VCaP (cell line): ENCODE measurements around the gene ARHGAP1.

Experiments used
- H3K27ac ChIP-seq: fragments of 450-650 bp; 2 replicates; pipeline ENCODE4 v1.5.1; 2017
- TF ChIP-seq, protein P1 (sequence below): fragments of 450-650 bp; conservative IDR thresholded peaks from 2 replicates; pipeline ENCODE4 v1.5.1; 2017; ENCODE audit warnings: mild to moderate bottlenecking, moderate library complexity

ARHGAP1 gene

DNA sequence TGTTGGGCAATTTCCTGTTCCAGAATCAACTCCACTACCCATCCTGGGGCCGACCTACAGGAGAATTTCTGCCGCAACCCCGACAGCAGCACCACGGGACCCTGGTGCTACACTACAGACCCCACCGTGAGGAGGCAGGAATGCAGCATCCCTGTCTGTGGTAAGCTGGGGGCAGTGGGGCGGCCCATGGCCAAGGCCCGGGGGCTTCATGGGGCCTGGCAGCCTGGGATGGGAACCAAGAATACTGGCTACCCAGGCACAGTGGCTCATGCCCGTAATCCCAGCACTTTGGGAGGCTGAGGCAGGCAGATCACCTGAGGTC lies 22.9 kb upstream of the ARHGAP1 start:
- TF ChIP-seq, protein P1, sequence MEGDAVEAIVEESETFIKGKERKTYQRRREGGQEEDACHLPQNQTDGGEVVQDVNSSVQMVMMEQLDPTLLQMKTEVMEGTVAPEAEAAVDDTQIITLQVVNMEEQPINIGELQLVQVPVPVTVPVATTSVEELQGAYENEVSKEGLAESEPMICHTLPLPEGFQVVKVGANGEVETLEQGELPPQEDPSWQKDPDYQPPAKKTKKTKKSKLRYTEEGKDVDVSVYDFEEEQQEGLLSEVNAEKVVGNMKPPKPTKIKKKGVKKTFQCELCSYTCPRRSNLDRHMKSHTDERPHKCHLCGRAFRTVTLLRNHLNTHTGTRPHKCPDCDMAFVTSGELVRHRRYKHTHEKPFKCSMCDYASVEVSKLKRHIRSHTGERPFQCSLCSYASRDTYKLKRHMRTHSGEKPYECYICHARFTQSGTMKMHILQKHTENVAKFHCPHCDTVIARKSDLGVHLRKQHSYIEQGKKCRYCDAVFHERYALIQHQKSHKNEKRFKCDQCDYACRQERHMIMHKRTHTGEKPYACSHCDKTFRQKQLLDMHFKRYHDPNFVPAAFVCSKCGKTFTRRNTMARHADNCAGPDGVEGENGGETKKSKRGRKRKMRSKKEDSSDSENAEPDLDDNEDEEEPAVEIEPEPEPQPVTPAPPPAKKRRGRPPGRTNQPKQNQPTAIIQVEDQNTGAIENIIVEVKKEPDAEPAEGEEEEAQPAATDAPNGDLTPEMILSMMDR, result no peak

DNA sequence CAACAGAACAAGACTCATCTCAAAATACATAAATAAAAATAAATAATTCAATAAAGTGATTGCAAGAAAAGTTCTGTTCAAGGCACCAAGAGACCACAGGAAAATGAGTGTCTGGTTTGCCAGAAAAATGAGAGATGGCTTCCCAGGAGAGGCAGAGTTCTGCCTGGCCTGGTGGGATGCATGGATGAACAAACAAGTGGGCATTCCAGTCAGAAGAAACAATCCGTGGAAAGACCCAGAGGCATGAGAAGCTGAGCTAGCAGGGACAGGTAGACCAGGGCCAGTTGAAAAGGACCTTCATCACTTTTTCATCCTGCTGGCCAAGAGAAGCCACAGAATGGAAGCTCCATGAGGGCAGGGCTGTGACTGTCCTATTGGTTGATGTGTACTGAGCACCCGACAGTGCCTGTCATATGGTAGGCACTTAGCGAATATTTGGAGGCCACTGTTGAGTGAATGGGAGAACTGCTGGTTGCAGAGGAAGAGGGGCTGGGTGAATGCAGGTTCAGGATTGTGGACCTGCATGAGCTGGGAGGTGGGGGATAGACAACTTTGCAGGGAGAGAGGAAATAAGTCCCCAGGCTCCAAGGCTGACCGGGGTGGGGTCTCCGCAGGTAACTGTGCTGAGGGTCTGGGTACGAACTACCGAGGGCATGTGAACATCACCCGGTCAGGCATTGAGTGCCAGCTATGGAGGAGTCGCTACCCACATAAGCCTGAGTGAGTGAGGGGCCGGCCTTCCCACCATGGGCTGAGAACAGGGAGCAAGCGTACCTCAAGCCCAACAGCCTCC lies 22.3 kb upstream of the ARHGAP1 start:
- TF ChIP-seq, protein P1, result no peak
- no peak overlapping the region for H3K27ac ChIP-seq

More for the DNA sequence above, 22.9 kb upstream of the ARHGAP1 start:
- no peak overlapping the region for H3K27ac ChIP-seq

DNA sequence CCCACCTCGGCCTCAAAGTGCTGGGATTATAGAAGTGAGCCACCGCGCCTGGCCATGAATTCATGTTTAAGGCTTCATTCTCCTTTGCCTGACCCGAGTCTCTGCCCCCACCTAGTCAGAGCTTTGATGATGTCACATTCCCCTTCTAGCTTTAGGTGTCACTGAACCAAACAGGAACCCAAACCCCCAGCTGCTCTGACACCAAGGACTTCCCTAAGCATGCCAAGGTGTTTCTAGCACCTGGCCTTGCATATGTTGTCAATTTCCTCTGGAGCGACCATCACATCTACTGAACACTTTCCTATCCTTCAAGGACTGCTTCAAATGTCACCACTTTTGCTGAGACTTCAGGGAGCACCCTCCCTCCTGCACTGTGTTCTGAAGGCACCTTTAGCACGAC lies 20.9 kb upstream of the ARHGAP1 start:
- TF ChIP-seq, protein P1, result no peak
- no peak overlapping the region for H3K27ac ChIP-seq

DNA sequence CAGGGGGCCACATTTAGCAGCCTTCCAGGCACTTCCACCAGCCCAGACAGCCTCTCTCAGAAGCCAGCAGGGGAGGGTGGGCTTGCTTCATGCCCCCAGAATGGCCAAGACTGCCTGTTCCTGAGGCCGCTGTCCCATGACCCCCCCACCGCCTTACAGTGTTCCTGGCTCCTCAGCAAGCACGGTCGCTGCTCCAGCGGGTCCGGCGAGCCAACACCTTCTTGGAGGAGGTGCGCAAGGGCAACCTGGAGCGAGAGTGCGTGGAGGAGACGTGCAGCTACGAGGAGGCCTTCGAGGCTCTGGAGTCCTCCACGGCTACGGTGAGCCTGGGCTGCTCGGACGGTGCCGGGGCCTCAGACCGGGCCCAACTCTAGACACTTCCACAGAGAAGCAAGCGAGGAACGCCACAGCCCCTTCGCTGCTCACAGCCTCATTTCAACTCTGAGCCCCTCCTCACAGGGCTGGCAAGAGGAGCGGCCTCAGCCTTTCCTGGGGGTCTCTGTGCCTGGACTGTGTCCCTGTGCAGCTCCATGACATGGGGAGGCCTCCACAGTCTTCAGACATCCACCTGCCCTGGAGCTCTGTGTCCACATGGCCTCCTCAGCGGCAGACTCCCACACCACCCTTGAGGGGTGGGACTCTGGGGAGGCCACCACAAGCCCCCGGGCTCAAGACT lies 19.3 kb upstream of the ARHGAP1 start:
- H3K27ac ChIP-seq, result no peak overlapping the region; the same call in 1 of the 2 replicates
- TF ChIP-seq, protein P1, result no peak

DNA sequence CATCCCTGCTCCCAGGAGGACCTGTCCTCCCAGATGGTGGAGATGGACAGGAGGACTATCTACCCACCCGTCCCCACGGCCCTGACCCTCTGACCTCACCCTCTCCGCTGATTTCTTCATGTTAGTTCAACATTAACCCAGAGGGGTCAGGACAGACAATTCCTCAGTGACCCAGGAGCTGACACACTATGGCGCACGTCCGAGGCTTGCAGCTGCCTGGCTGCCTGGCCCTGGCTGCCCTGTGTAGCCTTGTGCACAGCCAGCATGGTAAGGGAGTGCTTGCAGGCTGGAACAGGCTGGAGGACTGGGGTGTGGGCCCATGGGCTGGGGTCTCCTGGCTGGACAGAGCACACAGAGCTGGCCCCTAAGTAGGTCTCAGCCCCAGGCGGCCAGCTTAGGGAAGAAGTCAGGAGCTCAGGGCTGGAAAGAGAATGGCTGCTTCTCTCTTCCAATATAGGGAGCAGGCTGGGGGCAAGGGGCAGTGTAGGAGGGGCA lies 18.7 kb upstream of the ARHGAP1 start, which contains the start of gene F2:
F2 (plus strand) TSS at position 166 of the 495 bp plus-strand sequence; CDS start at position 189, 23 bp downstream.
- TF ChIP-seq, protein P1, result no peak

DNA sequence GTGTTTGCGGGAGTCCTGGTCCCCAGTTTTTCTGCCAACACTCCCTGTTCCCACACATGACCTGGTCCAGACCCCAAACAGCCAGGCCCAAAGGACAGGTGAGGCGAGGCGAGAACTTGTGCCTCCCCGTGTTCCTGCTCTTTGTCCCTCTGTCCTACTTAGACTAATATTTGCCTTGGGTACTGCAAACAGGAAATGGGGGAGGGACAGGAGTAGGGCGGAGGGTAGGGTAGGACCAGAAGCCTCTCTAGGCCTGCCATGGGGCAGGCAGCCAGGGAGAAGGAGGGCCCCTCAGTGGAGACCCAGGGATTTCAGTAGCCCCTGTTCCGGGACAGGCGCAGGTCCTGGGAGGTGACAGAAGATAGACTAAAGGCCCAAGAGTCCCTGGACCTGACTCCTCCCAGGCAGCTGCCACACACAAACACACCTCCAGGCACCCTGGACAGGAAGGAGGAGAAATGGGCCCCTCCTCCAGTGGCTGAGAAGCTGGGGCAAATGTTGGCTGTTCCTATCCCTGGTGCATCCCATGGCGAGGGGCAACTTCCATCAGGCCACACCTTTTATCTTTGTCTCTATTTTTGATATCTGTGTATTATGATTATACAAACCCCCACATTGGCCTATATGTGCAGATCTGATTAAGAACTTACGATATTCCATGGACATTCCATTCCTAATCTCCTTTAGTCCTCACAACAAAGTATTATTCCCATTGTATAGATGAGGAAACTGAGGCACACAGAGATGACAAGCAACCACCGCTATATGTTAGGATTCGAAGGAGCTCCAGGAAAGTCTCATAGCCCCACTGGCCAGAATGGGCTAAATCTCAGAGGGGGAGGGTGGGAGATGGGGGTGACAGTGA lies 18.0 kb upstream of the ARHGAP1 start:
- peak overlapping the region; percentile 53 for H3K27ac ChIP-seq
- TF ChIP-seq, protein P1, result no peak

More for the DNA sequence above, 18.7 kb upstream of the ARHGAP1 start, which contains the start of gene F2:
- peak within 1 kb of the TSS; percentile 53 for H3K27ac ChIP-seq

DNA sequence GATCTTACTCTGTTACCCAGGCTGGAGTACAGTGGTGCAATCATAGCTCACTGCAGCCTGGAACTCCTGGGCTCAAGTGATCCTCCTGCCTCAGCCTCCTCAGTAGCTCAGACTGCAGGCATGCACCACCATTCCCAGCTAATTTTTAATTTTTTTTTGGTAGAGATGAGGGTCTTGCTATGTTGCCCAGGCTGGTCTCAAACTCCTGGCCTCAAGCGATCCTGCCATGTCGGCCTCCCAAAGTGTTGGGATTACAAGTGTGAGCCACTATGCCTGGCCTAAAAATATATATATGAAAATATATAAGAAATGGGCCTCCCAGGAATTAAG lies 17.4 kb upstream of the ARHGAP1 start:
- H3K27ac ChIP-seq, result peak overlapping the region; percentile 53
